K562 (cell line): ENCODE data around the gene IMMP2L. TPM values are rescaled to one million over a fixed set of nuclear protein-coding genes. Genes with fewer than 3 reads are reported as not detected.

Experiments
- ATAC-seq: fragments of 200-7000 bp; cut with Tn5 transposase; 3 replicates; pipeline ENCODE4 v1.9.1; 2020; ENCODE audit warnings: moderate library complexity
- BruUV-seq: library from RNA; stranded (reverse); fragments of 400-500 nt; replicated peaks from 2 replicates; lab custom pipeline; 2021; lab: Mats Ljungman, UMichigan
- CTCF ChIA-PET: fragments of 300-600 bp; formaldehyde crosslinking; extraction: SDS; loops from one replicate; lab custom pipeline; 2021; ENCODE audit warnings: low intra/inter-chr PET ratio; lab: Yijun Ruan, JAX
- POLR2A ChIA-PET: fragments of 300-600, 350-650 bp; sonication (Branson Sonifier 250); formaldehyde crosslinking; extraction: SDS; loops from one replicate; lab custom pipeline; 2021; ENCODE audit warnings: antibody characterized with exemption, inconsistent platforms; lab: Yijun Ruan, JAX
- DNase-seq, 4 experiments: peaks; one replicate each; pipeline versions ENCODE4 v3.0.0 to v3.0.0-alpha.2; 2011 to 2018; ENCODE audit warnings: low spot score in 3 of 4, mixed read lengths in 3 of 4; ENCODE audit errors: extremely low read depth in 1 of 4
- FAIRE-seq: peaks from 2 replicates; lab custom pipeline; 2011; peaks lifted over from hg19 to GRCh38; lab: Jason Lieb, UNC
- H2AFZ ChIP-seq: 2 replicates; pipeline ENCODE4 v1.6.0; 2011; ENCODE audit warnings: low read depth, low read length, control low read depth, inconsistent platforms
- H3K27ac ChIP-seq: fragments of 200-600 bp; 3 replicates; pipeline ENCODE4 v1.8.0; 2011; ENCODE audit warnings: low read depth, mild to moderate bottlenecking, control low read depth, inconsistent platforms, low read length, moderate library complexity, mixed read lengths; ENCODE audit errors: extremely low read depth
- H3K27me3 ChIP-seq, 2 experiments: fragments of 300-600 bp in 1 of 2; 2 replicates in 1 of 2; 3 replicates in 1 of 2; pipeline versions ENCODE4 v1.6.0 to v1.8.0; 2011; ENCODE audit warnings: inconsistent platforms in 2 of 2, low read length in 2 of 2, mild to moderate bottlenecking in 1 of 2, mixed read lengths in 1 of 2, moderate library complexity in 1 of 2; ENCODE audit not compliant: control insufficient read depth in 2 of 2, insufficient read depth in 2 of 2
- H3K36me3 ChIP-seq: fragments of 300-600 bp; 3 replicates; pipeline ENCODE4 v1.8.0; 2011; ENCODE audit warnings: mild to moderate bottlenecking, low read length, inconsistent platforms; ENCODE audit not compliant: control insufficient read depth, insufficient read depth
- H3K4me1 ChIP-seq, 2 experiments: fragments of 200-600 bp in 1 of 2; replicated peaks in 1 of 2; 2 replicates in 1 of 2; 3 replicates in 1 of 2; pipeline versions ENCODE4 v1.5.1 to v1.8.0; 2011; ENCODE audit warnings: inconsistent platforms in 2 of 2, low read length in 2 of 2, mild to moderate bottlenecking in 1 of 2, mixed read lengths in 1 of 2, moderate library complexity in 1 of 2; ENCODE audit not compliant: control insufficient read depth in 2 of 2, insufficient read depth in 2 of 2
- H3K4me2 ChIP-seq: 2 replicates; pipeline ENCODE4 v1.6.1; 2011; ENCODE audit warnings: low read length, control low read depth, inconsistent platforms, mixed read lengths; ENCODE audit not compliant: insufficient read depth
- H3K4me3 ChIP-seq: fragments of 200-600 bp; sonication (generic), shearing (Covaris generic); 2 replicates; pipeline ENCODE4 v1.5.1; 2016; ENCODE audit warnings: control low read depth, inconsistent platforms
- H3K79me2 ChIP-seq: fragments of 200-600 bp; 3 replicates; pipeline ENCODE4 v1.8.0; 2011; ENCODE audit warnings: low read length, inconsistent platforms; ENCODE audit not compliant: control insufficient read depth, insufficient read depth
- H3K9ac ChIP-seq, 2 experiments: 2 replicates each; pipeline versions ENCODE4 v1.6.0 to v1.6.1; 2011; ENCODE audit warnings: low read depth in 2 of 2, low read length in 2 of 2, control low read depth in 1 of 2, inconsistent platforms in 1 of 2, mild to moderate bottlenecking in 1 of 2, mixed read lengths in 1 of 2; ENCODE audit not compliant: insufficient read depth in 1 of 2
- H3K9me1 ChIP-seq: one replicate; pipeline ENCODE4 v1.6.0; 2011; ENCODE audit warnings: inconsistent platforms, mild to moderate bottlenecking, low read length, moderate library complexity; ENCODE audit not compliant: control insufficient read depth, insufficient read depth
- H3K9me3 ChIP-seq: replicated peaks from 2 replicates; pipeline ENCODE4 v1.5.1; 2011; ENCODE audit warnings: low read depth, low read length, inconsistent platforms; ENCODE audit not compliant: control insufficient read depth, insufficient read depth
- H4K20me1 ChIP-seq: replicated peaks from 2 replicates; pipeline ENCODE4 v1.6.1; 2011; ENCODE audit warnings: low read length, inconsistent platforms, mixed read lengths; ENCODE audit not compliant: control insufficient read depth, insufficient read depth
- ATF6 ChIP-seq: sonication (generic); formaldehyde crosslinking; IDR thresholded peaks from 2 replicates; pipeline ENCODE4 v1.4.0; 2020; ENCODE audit warnings: mild to moderate bottlenecking, missing genetic modification reagents
- BCOR ChIP-seq: fragments of 450-650 bp; IDR thresholded peaks from 2 replicates; pipeline ENCODE4 v1.6.1; 2016
- CLOCK ChIP-seq: fragments of 250-450 bp; sonication (Bioruptor Pico); IDR thresholded peaks from 2 replicates; pipeline ENCODE4 v1.4.0; 2020; ENCODE audit warnings: mild to moderate bottlenecking, moderate library complexity, borderline replicate concordance
- ZC3H4 ChIP-seq: sonication (generic); formaldehyde crosslinking; IDR thresholded peaks from 2 replicates; pipeline ENCODE4 v1.9.0; 2021; ENCODE audit warnings: missing genetic modification reagents, borderline replicate concordance
- WGBS: fragments of 100-300 bp; shearing (Covaris generic); methylation state at CpG from one replicate; pipeline ENCODE4 v1.1.6; 2016; ENCODE audit warnings: low coverage, mixed read lengths; ENCODE audit not compliant: insufficient coverage; ENCODE audit errors: missing lambda C conversion rate; 5-methylcytosine and 5-hydroxymethylcytosine counted together
- in situ Hi-C: fragments of 300-500 bp; cut with MboI; formaldehyde crosslinking; loops from 4 replicates; pipeline ENCODE4 v1.15.0; 2018; ENCODE audit warnings: inconsistent platforms, mixed read lengths
- intact Hi-C: fragments of 100-400 bp; cut with micrococcal nuclease; formaldehyde crosslinking; loops from 2 replicates; pipeline ENCODE4 v1.14.2; 2022
- polyA plus RNA-seq, 8 experiments: library from polyadenylated mRNA; depleted of rRNA in 4 of 8; stranded (reverse) in 5 of 8; unstranded in 3 of 8; fragments of >200 nt; fragmentation: Nextera tagmentation in 2 of 8; fragmentation: Illumina TruSeq in 1 of 8; extraction: Ambion mirVana in 2 of 8; extraction: Trizol in 1 of 8; gene quantifications; 2 replicates each; pipeline versions ENCODE4 v1.2.1 to v1.2.3, GENCODE V29; 2011 to 2014; ENCODE audit warnings: inconsistent platforms in 1 of 8, missing spikeins in 1 of 8
- total RNA-seq, 7 experiments: library from RNA; depleted of rRNA in 6 of 7; stranded (reverse); fragments of >200 nt in 6 of 7; fragmentation: Illumina TruSeq in 2 of 7; extraction: Trizol in 2 of 7; gene quantifications; 2 replicates each; pipeline versions ENCODE4 v1.2.1 to v1.2.3, GENCODE V29; 2011 to 2021; ENCODE audit warnings: low replicate concordance in 1 of 7

The IMMP2L gene
- total and polyA plus RNA-seq, 9 of the 15 experiments (the other 6 are each of a cell fraction or from before 2014, with no cell fraction given) = 29.7 to 116 (median 53.0) TPM

- TF ChIP-seq CLOCK (CRISPR knock-in tag) = no peak
- no peak for TF ChIP-seq BCOR
These were observed 53.0 kb downstream of the IMMP2L start (continued) for GRCh38 chr7:111509288-111509687.

- no peak overlapping the region for H3K4me3 ChIP-seq
- 91% methylated on average over 4 of the region's 4 CpGs for WGBS
- no peak overlapping the region for H2AFZ ChIP-seq
- H3K9me1 ChIP-seq = no peaks in the 10 kb centered on the region
- peaks cover 9% of the 10 kb centered on the region; the same call in 1 of the 3 replicates for H3K79me2 ChIP-seq
- ChIA-PET POLR2A (interaction anchor here (0.8 kb wide), 2 partner anchors 9 to 19 kb away, joined by 3 to 4 read pairs; no protein-coding TSS in a partner anchor), CTCF (no interaction called here)
- FAIRE-seq = no peak
- no peak overlapping the region for H3K9ac ChIP-seq
- no peak overlapping the region for H3K27ac ChIP-seq
- in situ Hi-C loops = no loop called here
- no peaks in the 10 kb centered on the region for H3K36me3 ChIP-seq
- H4K20me1 ChIP-seq = no peaks in the 10 kb centered on the region
- peaks cover 7 to 17% of the 10 kb centered on the region in 2 experiments; a peak in 3 of 5 replicates for H3K4me1 ChIP-seq
- no peak for DNase-seq
- BruUV-seq = no TSS peak
- intact Hi-C loops = no loop called here
- no peak for TF ChIP-seq ZC3H4 (CRISPR knock-in tag)
- TF ChIP-seq ATF6 = 0 out of 2 replicates have a peak, but pooled peaks have one; percentile 8
- ATAC-seq = no peak
- H3K27me3 ChIP-seq = no peaks in the 10 kb centered on the region
- no peaks in the 10 kb centered on the region for H3K9me3 ChIP-seq
- H3K4me2 ChIP-seq = no peak overlapping the region
These were observed 53.9 kb downstream of the IMMP2L start for GRCh38 chr7:111508387-111508786.
